ENCODE results near the gene TTLL13. TPM values are rescaled to one million over a fixed set of nuclear protein-coding genes. Genes with fewer than 3 reads are reported as not detected.
A peak's percentile ranks its signal among the peaks of the same experiment; 100 is the strongest.
"Not testable (repeated sequence)": the region's sequence is repeated elsewhere in the genome, so short reads cannot be mapped to it uniquely, and the experiment has no call there.

The TTLL13 gene
- total RNA-seq, 1 donor from 2014 or later: 0.69 TPM

GRCh38 chr15:90286678-90287077 is 37.3 kb downstream of the TTLL13 start:
- no peaks in the 10 kb centered on the region for H3K9me3 Mint-ChIP-seq (ENCODE audit: low read depth)
- H3K27ac Mint-ChIP-seq: no peak overlapping the region
- no peaks in the 10 kb centered on the region for H3K36me3 Mint-ChIP-seq (ENCODE audit: insufficient read depth)
- DNase-seq (ENCODE audit: low spot score, unreplicated experiment): no peak
- TF ChIP-seq CTCF (IDR thresholded peaks at IDR 0.05; ENCODE audit: unreplicated experiment): peak; percentile 40
- peaks cover 14% of the 10 kb centered on the region for H3K4me1 Mint-ChIP-seq (ENCODE audit: low read depth)
- no peaks in the 10 kb centered on the region for H3K27me3 Mint-ChIP-seq
- H3K4me3 Mint-ChIP-seq (ENCODE audit: low read depth): no peak overlapping the region

DNA sequence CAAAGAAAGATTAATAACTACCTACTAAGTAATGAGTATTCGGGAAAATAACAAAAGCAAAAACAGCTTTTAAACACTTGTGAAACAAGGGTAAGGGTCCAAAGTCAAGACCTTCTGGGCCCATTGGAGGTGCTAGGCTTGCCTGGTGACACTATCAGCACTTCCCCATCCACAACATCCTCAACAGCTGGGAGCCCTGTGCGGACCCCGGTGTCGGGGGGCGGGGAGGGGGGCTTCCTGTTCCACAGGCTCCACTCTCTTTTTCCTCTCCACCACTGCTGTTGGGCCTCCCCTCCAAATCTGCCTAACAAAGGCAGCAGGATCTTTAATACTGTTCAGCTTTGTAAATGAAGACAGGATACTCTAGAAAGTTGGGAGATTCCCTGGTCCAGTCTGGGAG is 37.7 kb downstream of the TTLL13 start:
- Mint-ChIP-seq H3K27me3 (no peaks in the 10 kb centered on the region), H3K9me3 (ENCODE audit: low read depth) (no peaks in the 10 kb centered on the region), H3K36me3 (ENCODE audit: insufficient read depth) (no peaks in the 10 kb centered on the region), H3K4me3 (ENCODE audit: low read depth) (no peak overlapping the region), H3K27ac (no peak overlapping the region), H3K4me1 (ENCODE audit: low read depth) (peaks cover 10% of the 10 kb centered on the region)
- DNase-seq (ENCODE audit: low spot score, unreplicated experiment): no peak
- no peak for TF ChIP-seq CTCF (IDR thresholded peaks at IDR 0.05; ENCODE audit: unreplicated experiment)

DNA sequence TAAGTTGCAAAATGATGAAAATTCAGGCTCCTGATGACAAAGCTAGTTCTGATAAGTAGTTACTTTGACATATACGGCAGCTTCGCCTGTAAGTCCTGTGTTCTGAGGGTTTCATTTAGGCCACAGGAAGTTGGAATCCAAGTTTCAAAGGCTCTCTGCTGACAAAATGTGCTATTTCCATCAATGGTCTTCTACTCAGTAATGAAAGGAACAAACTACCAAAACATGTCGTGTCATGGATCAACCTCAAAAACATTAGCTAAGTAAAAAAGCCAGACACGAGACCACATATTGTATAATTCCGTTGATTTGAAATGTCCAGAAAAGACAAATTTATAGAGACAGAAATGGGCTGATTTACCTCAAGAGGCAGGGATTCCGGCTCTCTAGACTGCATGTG is 38.6 kb downstream of the TTLL13 start:
- no peak overlapping the region for H3K4me3 Mint-ChIP-seq (ENCODE audit: low read depth)
- TF ChIP-seq CTCF (IDR thresholded peaks at IDR 0.05; ENCODE audit: unreplicated experiment): no peak
- H3K27ac Mint-ChIP-seq: no peak overlapping the region
- H3K27me3 Mint-ChIP-seq: no peaks in the 10 kb centered on the region
- H3K4me1 Mint-ChIP-seq (ENCODE audit: low read depth): peaks cover 1% of the 10 kb centered on the region
- H3K9me3 Mint-ChIP-seq (ENCODE audit: low read depth): no peaks in the 10 kb centered on the region
- no peak for DNase-seq (ENCODE audit: low spot score, unreplicated experiment)
- H3K36me3 Mint-ChIP-seq (ENCODE audit: insufficient read depth): no peaks in the 10 kb centered on the region

DNA sequence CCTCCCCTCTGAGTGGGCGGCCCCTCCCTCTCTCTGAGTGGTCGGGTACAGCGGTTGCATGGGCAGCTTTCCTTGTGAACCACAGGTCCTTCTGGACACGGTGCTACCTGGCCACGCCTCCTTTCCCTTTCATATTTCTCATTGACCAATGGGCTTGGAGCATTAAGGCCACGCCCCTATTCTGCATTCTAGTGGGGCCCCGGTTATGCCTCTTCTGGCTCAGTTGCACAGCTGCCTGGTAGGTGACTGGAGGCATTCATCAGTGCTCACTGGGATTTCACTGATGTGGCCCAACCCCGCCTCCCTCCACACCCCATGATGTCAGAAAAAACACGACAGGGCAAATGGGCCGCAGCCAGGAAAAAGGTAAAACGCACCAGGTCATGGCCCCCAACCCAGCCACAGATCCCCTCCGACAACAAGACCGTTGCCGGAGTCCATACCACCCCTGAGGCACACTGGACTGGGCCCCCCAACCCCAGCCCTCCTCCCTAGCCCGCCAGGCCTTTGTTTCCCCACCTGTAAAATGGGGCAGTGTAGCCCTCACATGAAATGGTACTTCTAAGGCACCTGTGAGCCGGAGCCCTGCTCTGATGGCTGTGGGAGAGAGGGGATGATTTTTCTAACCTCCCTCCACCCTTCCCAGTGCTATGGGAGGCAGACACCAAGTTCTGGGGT is 42.5 kb downstream of the TTLL13 start:
- Mint-ChIP-seq H3K36me3 (ENCODE audit: insufficient read depth) (no peaks in the 10 kb centered on the region), H3K27ac (no peak overlapping the region), H3K4me3 (ENCODE audit: low read depth) (no peak overlapping the region), H3K27me3 (no peaks in the 10 kb centered on the region), H3K4me1 (ENCODE audit: low read depth) (peaks cover 5% of the 10 kb centered on the region), H3K9me3 (ENCODE audit: low read depth) (no peaks in the 10 kb centered on the region)
- DNase-seq (ENCODE audit: low spot score, unreplicated experiment): no peak
- no peak for TF ChIP-seq CTCF (IDR thresholded peaks at IDR 0.05; ENCODE audit: unreplicated experiment)

DNA sequence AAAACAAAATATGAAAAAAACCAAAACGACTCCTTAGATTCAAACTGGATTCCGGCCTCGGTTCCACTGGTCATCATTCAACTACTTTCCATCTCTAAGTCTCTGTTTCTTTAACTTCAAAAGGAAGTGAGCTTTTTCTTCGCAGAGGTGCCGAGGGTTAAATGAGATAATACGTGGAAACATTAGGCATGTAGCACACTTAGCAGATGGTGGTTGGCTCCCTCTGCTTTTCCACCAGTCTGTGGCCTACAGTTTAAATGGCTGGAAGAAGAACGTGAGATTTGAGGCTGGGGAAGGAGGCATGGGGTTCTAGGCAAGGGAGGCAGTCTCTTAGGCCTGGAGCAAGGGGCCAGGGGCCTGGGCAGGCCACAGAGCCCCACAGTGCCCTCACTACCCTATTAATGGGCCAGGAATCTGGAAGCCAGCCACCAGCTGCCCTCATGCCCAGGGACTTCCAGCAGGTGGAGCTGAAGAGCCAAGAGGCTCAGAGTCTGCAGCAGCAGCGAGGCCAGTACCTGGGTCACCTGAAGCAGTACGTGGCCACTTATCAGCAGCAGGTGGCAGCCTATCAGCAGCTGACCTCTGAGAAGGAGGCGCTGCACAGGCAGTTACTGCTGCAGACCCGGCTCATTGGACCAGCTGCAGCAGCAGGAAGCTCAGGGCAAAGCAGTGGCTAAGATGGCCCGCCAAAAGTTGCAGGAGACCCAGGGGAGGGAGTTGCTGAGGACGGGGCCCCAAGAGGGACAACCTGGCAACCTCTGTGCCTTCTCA is 43.9 kb downstream of the TTLL13 start:
- peak overlapping the region; percentile 26 for H3K27ac Mint-ChIP-seq
- H3K27me3 Mint-ChIP-seq; H3K9me3 Mint-ChIP-seq (ENCODE audit: low read depth); H3K4me1 Mint-ChIP-seq (ENCODE audit: low read depth); H3K4me3 Mint-ChIP-seq (ENCODE audit: low read depth); H3K36me3 Mint-ChIP-seq (ENCODE audit: insufficient read depth): not testable (repeated sequence)
- peak; percentile 91 for DNase-seq (ENCODE audit: low spot score, unreplicated experiment)
- peak; percentile 92 for TF ChIP-seq CTCF (IDR thresholded peaks at IDR 0.05; ENCODE audit: unreplicated experiment)

Measured in progenitor cell of endocrine pancreas (in vitro differentiated cells).